Uterus (tissue), 2 donors: ENCODE data around the gene LDHD.

ENCODE experiments used
- POLR2A ChIP-seq, 2 donors: fragments of 450-650 bp; IDR thresholded peaks; one replicate each; pipeline ENCODE4 v1.6.1; 2016; ENCODE audit warnings: antibody characterized with exemption in 2 of 2, mild to moderate bottlenecking in 1 of 2, moderate library complexity in 1 of 2
- TF ChIP-seq, protein P1 (sequence below), 4 experiments: fragments of 200-600 bp in 2 of 4; fragments of 450-650 bp in 2 of 4; sonication (generic) in 2 of 4; IDR thresholded peaks; one replicate each; pipeline ENCODE4 v1.5.1; 2016 to 2019; ENCODE audit warnings: antibody characterized with exemption in 4 of 4, mild to moderate bottlenecking in 2 of 4, moderate library complexity in 1 of 4

DNA sequence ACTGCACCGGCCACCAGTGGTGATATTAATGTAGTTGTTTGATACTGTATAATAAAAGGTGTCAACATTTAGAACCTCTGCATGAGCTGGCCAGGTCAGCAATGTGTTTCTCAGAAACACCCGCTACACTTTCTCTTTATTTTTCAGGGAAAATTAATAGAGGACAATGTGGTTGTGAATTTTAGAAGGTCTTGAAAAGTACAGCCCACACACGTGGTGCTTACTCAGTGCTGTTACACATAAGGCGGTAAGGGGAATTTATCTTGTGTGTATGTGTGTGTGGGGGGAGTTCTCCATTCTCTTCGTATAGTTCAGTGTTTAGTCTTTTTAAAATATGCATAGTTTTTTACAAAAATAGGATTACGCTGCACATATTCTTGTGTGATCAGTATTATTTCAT is 27.4 kb upstream of the LDHD start:
- TF ChIP-seq, protein P1, sequence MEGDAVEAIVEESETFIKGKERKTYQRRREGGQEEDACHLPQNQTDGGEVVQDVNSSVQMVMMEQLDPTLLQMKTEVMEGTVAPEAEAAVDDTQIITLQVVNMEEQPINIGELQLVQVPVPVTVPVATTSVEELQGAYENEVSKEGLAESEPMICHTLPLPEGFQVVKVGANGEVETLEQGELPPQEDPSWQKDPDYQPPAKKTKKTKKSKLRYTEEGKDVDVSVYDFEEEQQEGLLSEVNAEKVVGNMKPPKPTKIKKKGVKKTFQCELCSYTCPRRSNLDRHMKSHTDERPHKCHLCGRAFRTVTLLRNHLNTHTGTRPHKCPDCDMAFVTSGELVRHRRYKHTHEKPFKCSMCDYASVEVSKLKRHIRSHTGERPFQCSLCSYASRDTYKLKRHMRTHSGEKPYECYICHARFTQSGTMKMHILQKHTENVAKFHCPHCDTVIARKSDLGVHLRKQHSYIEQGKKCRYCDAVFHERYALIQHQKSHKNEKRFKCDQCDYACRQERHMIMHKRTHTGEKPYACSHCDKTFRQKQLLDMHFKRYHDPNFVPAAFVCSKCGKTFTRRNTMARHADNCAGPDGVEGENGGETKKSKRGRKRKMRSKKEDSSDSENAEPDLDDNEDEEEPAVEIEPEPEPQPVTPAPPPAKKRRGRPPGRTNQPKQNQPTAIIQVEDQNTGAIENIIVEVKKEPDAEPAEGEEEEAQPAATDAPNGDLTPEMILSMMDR (IDR thresholded peaks at IDR 0.05): no peak
- TF ChIP-seq POLR2A (IDR thresholded peaks at IDR 0.05): no peak
